ENCODE measurements around the gene GMEB2. TPM values are rescaled to one million over a fixed set of nuclear protein-coding genes. Genes with fewer than 3 reads are reported as not detected.

GMEB2 gene
- total RNA-seq, 2 experiments from 2014 or later = 14.0 to 14.1 TPM

Other genes starting within 250 kb of the GMEB2 start
- not detected for gene KCNQ2, start 154.4 kb downstream of the GMEB2 start, total RNA-seq
- under 1 TPM; 0.69 to 0.81 TPM for gene EEF1A2, start 128.0 kb downstream of the GMEB2 start, total RNA-seq
- 100 to 1,000 TPM; 119 to 133 TPM for gene PPDPF, start 106.3 kb downstream of the GMEB2 start, total RNA-seq
- under 1 TPM; 0.25 to 0.48 TPM for gene PTK6, start 89.7 kb downstream of the GMEB2 start, total RNA-seq
- gene SRMS, start 79.4 kb downstream of the GMEB2 start, total RNA-seq = not detected
- under 1 TPM; 0.18 to 0.27 TPM for gene FNDC11, start 72.9 kb downstream of the GMEB2 start, total RNA-seq
- gene HELZ2, start 52.9 kb downstream of the GMEB2 start, total RNA-seq = 10 to 100 TPM; 16.1 to 18.7 TPM
- gene STMN3, start 26.3 kb upstream of the GMEB2 start, total RNA-seq = 10 to 100 TPM; 15.4 to 17.6 TPM
- 10 to 100 TPM; 44.5 to 44.7 TPM for gene RTEL1, start 31.2 kb upstream of the GMEB2 start, total RNA-seq
- 1 to 10 TPM in 1 of 2 experiments, under 1 TPM in 1; 0.21 to 1.7 TPM for gene TNFRSF6B, start 69.6 kb upstream of the GMEB2 start, total RNA-seq
- gene ARFRP1, start 80.9 kb upstream of the GMEB2 start, total RNA-seq = 10 to 100 TPM; 36.4 to 52.0 TPM
- gene ZGPAT, start 80.9 kb upstream of the GMEB2 start, total RNA-seq = 10 to 100 TPM; 15.3 to 21.9 TPM
- gene LIME1, start 109.6 kb upstream of the GMEB2 start, total RNA-seq = 10 to 100 TPM in 1 of 2 experiments, 1 to 10 TPM in 1; 7.3 to 10.2 TPM
- 10 to 100 TPM; 30.9 to 34.9 TPM for gene SLC2A4RG, start 112.7 kb upstream of the GMEB2 start, total RNA-seq
- 1 to 10 TPM in 1 of 2 experiments, under 1 TPM in 1; 0.88 to 1.3 TPM for gene ZBTB46, start 204.2 kb upstream of the GMEB2 start, total RNA-seq
- under 1 TPM; 0.11 to 0.16 TPM for gene ABHD16B, start 234.4 kb upstream of the GMEB2 start, total RNA-seq
- 10 to 100 TPM; 54.0 to 56.3 TPM for gene TPD52L2, start 238.2 kb upstream of the GMEB2 start, total RNA-seq

All from activated CD4-positive, alpha-beta T cell treated with anti-CD3 and anti-CD28 coated beads for 36 hours (primary cell).